ENCODE results near the gene TPK1. TPM values are rescaled to one million over a fixed set of nuclear protein-coding genes. Genes with fewer than 3 reads are reported as not detected.

TPK1 gene
- total and polyA plus RNA-seq, 2 of the 8 experiments (the other 6 are each of a cell fraction or from before 2014, with no cell fraction given), result 1.9 to 2.7 TPM

DNA sequence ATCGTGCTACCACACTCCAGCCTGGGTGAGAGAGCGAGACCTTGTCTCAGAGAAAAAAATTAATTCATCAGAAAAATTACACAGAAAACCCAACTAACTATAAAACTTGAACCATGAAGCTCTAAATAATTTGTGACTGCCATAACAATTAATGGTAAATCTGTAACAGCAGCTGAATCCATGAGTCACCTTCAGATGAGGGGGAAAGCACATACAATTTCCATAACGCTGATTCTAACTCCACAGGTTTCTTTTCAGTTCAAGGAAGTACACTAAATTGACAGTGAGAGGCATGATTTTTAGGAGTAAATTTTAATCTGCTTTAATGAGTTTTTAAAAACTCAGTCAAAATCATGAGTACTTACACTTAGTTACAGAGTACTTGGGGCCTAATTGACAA lies 312.2 kb downstream of the TPK1 start (continued):
- no peak for TF ChIP-seq RFX5 (IDR thresholded peaks at IDR 0.05; ENCODE audit: borderline replicate concordance, low read depth, low read length)

All from H1 (cell line).